GM12878 (cell line): ENCODE results near the gene KIFBP. TPM values are rescaled to one million over a fixed set of nuclear protein-coding genes. Genes with fewer than 3 reads are reported as not detected.

ENCODE experiments used
- ATF7 ChIP-seq: fragments of 450-650 bp; IDR thresholded peaks from 2 replicates; pipeline ENCODE4 v1.6.1; 2016; ENCODE audit warnings: low read depth, mild to moderate bottlenecking
- BCL11A ChIP-seq: IDR thresholded peaks from 2 replicates; pipeline ENCODE4 v1.6.1; 2011; ENCODE audit warnings: low read depth, low read length
- BHLHE40 ChIP-seq, 2 experiments: fragments of 450-650 bp in 1 of 2; IDR thresholded peaks; 2 replicates each; pipeline ENCODE4 v1.6.1; 2011 to 2017; ENCODE audit warnings: low read depth in 2 of 2, borderline replicate concordance in 1 of 2, improper control_type of control experiment in 1 of 2, low read length in 1 of 2, mild to moderate bottlenecking in 1 of 2
- CHD2 ChIP-seq: IDR thresholded peaks from 2 replicates; pipeline ENCODE4 v1.6.1; 2011; ENCODE audit warnings: low read depth, low read length, improper control_type of control experiment, borderline replicate concordance
- DPF2 ChIP-seq: fragments of 450-650 bp; IDR thresholded peaks from 2 replicates; pipeline ENCODE4 v1.6.1; 2017; ENCODE audit warnings: mild to moderate bottlenecking
- EED ChIP-seq: sonication (generic); IDR thresholded peaks from 2 replicates; pipeline ENCODE4 v1.6.1; 2016; ENCODE audit warnings: antibody characterized with exemption, low read depth
- EGR1 ChIP-seq, 2 experiments: IDR thresholded peaks; 1 replicate in 1 of 2; 2 replicates in 1 of 2; pipeline ENCODE4 v1.6.1; 2011 to 2012; ENCODE audit warnings: low read depth in 2 of 2, low read length in 2 of 2, borderline replicate concordance in 1 of 2, mild to moderate bottlenecking in 1 of 2, moderate library complexity in 1 of 2
- ETV6 ChIP-seq, 2 experiments: fragments of 450-650 bp in 1 of 2; IDR thresholded peaks in 1 of 2; conservative IDR thresholded peaks in 1 of 2; 2 replicates each; pipeline ENCODE4 v1.6.1; 2014; ENCODE audit warnings: antibody characterized with exemption in 1 of 2, borderline replicate concordance in 1 of 2, low read depth in 1 of 2, mild to moderate bottlenecking in 1 of 2, moderate library complexity in 1 of 2
- FOXK2 ChIP-seq: fragments of 450-650 bp; IDR thresholded peaks from 2 replicates; pipeline ENCODE4 v1.6.1; 2017; ENCODE audit warnings: mild to moderate bottlenecking, moderate library complexity
- GATAD2B ChIP-seq: fragments of 450-650 bp; conservative IDR thresholded peaks from 2 replicates; pipeline ENCODE4 v1.6.1; 2017; ENCODE audit warnings: low read depth, mild to moderate bottlenecking, moderate library complexity
- HCFC1 ChIP-seq: fragments of 150-350 bp; IDR thresholded peaks from 2 replicates; pipeline ENCODE4 v1.6.1; 2014; ENCODE audit warnings: low read length
- HDAC2 ChIP-seq: fragments of 200-600 bp; sonication (generic); IDR thresholded peaks from 2 replicates; pipeline ENCODE4 v1.6.1; 2017
- HDGF ChIP-seq: fragments of 450-650 bp; IDR thresholded peaks from 2 replicates; pipeline ENCODE4 v1.6.1; 2016; ENCODE audit warnings: antibody characterized with exemption
- HSF1 ChIP-seq: fragments of 150-350 bp; IDR thresholded peaks from 2 replicates; pipeline ENCODE4 v1.6.1; 2014; ENCODE audit warnings: mild to moderate bottlenecking, low read depth, low read length
- IKZF1 ChIP-seq: fragments of 450-650 bp; conservative IDR thresholded peaks from 2 replicates; pipeline ENCODE4 v1.6.1; 2017; ENCODE audit warnings: antibody characterized with exemption, mild to moderate bottlenecking
- IKZF2 ChIP-seq, 2 experiments: fragments of 450-650 bp; IDR thresholded peaks; 2 replicates each; pipeline ENCODE4 v1.6.1; 2017; ENCODE audit warnings: mild to moderate bottlenecking in 2 of 2, moderate library complexity in 2 of 2
- MEF2B ChIP-seq: fragments of 450-650 bp; IDR thresholded peaks from 2 replicates; pipeline ENCODE4 v1.6.1; 2018; ENCODE audit warnings: mild to moderate bottlenecking, moderate library complexity; ENCODE audit not compliant: partially characterized antibody, poor library complexity, severe bottlenecking
- MLLT1 ChIP-seq: fragments of 450-650 bp; IDR thresholded peaks from 2 replicates; pipeline ENCODE4 v1.6.1; 2016; ENCODE audit warnings: mild to moderate bottlenecking
- NFYB ChIP-seq: IDR thresholded peaks from 2 replicates; pipeline ENCODE4 v1.6.1; 2011; ENCODE audit warnings: low read depth, mild to moderate bottlenecking, low read length, improper control_type of control experiment, moderate library complexity; ENCODE audit not compliant: insufficient read depth
- PKNOX1 ChIP-seq: fragments of 450-650 bp; IDR thresholded peaks from 2 replicates; pipeline ENCODE4 v1.6.1; 2016; ENCODE audit warnings: mild to moderate bottlenecking
- POLR2AphosphoS5 ChIP-seq: IDR thresholded peaks from 2 replicates; pipeline ENCODE4 v1.6.1; 2011; ENCODE audit warnings: mild to moderate bottlenecking, low read length, inconsistent platforms
- RCOR1 ChIP-seq: conservative IDR thresholded peaks from 2 replicates; pipeline ENCODE4 v1.6.1; 2012; ENCODE audit warnings: low read depth, low read length, improper control_type of control experiment
- SP1 ChIP-seq: IDR thresholded peaks from one replicate; pipeline ENCODE4 v1.6.1; 2011; ENCODE audit warnings: low read depth, low read length
- SREBF1 ChIP-seq: IDR thresholded peaks from 2 replicates; pipeline ENCODE4 v1.6.1; 2012; ENCODE audit warnings: mild to moderate bottlenecking, low read length
- STAT3 ChIP-seq: IDR thresholded peaks from 2 replicates; pipeline ENCODE4 v1.6.1; 2011; ENCODE audit warnings: low read depth, low read length, improper control_type of control experiment
- TARDBP ChIP-seq: IDR thresholded peaks from 2 replicates; pipeline ENCODE4 v1.6.1; 2016; ENCODE audit warnings: borderline replicate concordance
- ZNF24 ChIP-seq: fragments of 450-650 bp; IDR thresholded peaks from 2 replicates; pipeline ENCODE4 v1.6.1; 2017; ENCODE audit warnings: antibody characterized with exemption, mild to moderate bottlenecking
- ZNF274 ChIP-seq: IDR thresholded peaks from one replicate; pipeline ENCODE4 v1.8.0; 2011; ENCODE audit not compliant: insufficient read length, insufficient read depth
- ZZZ3 ChIP-seq: IDR thresholded peaks from 2 replicates; pipeline ENCODE4 v1.6.1; 2011; ENCODE audit warnings: low read depth; ENCODE audit not compliant: control insufficient read depth, insufficient read length
- polyA plus RNA-seq, 11 experiments: library from polyadenylated mRNA; depleted of rRNA in 4 of 11; unstranded in 6 of 11; stranded (reverse) in 5 of 11; fragments of >200 nt; fragmentation: Nextera tagmentation in 4 of 11; fragmentation: Illumina TruSeq in 1 of 11; extraction: Ambion mirVana in 4 of 11; extraction: Trizol in 1 of 11; gene quantifications; 1 replicate in 1 of 11; 2 replicates in 10 of 11; pipeline versions ENCODE4 v1.2.1 to v1.2.3, GENCODE V29; 2011 to 2016; ENCODE audit warnings: inconsistent platforms in 2 of 11, missing spikeins in 2 of 11, low read depth in 1 of 11
- total RNA-seq, 4 experiments: library from RNA; depleted of rRNA in 3 of 4; stranded (reverse); fragments of >200 nt in 3 of 4; fragmentation: Illumina TruSeq in 1 of 4; extraction: Trizol in 1 of 4; gene quantifications; 2 replicates each; pipeline versions ENCODE4 v1.2.1 to v1.2.3, GENCODE V29; 2013 to 2021

The KIFBP gene
- total and polyA plus RNA-seq, 10 of the 15 experiments (the other 5 are each of a cell fraction or from before 2014, with no cell fraction given): 8.6 to 29.5 (median 18.7) TPM

GRCh38 chr10:69051710-69052487 lies 63.3 kb downstream of the KIFBP start (continued):
- TF ChIP-seq ETV6 (conservative IDR thresholded peaks at IDR 0.05 in 1 of 2, IDR thresholded peaks at IDR 0.05 in 1 of 2; ENCODE audit: borderline replicate concordance in 1 of 2, low read depth in 1 of 2): peak in 1 of 2 experiments; percentile 51; a peak in 1 of 4 replicates
- TF ChIP-seq POLR2AphosphoS5: peak; percentile 55; the same call in 1 of the 2 replicates
- no peak for TF ChIP-seq FOXK2
- TF ChIP-seq MEF2B: peak; percentile 9
- TF ChIP-seq GATAD2B: peak; percentile 82
- TF ChIP-seq TARDBP: no peak
- peak; percentile 61; the same call in 1 of the 2 replicates for TF ChIP-seq DPF2
- 0 out of 2 replicates have a peak, but pooled peaks have one; percentile 79 for TF ChIP-seq RCOR1
- 0 out of 2 replicates have a peak, but pooled peaks have one; percentile 10 for TF ChIP-seq PKNOX1
- no peak for TF ChIP-seq ZZZ3
- 0 out of 2 replicates have a peak, but pooled peaks have one; percentile 5 for TF ChIP-seq BCL11A
- TF ChIP-seq HCFC1: no peak
- peak in 1 of 2 experiments; percentile 47; a peak in 1 of 4 replicates for TF ChIP-seq BHLHE40 (IDR thresholded peaks at IDR 0.05; ENCODE audit: borderline replicate concordance in 1 of 2, low read depth in 2 of 2, low read length in 1 of 2)
- TF ChIP-seq IKZF1: peak; percentile 89
- TF ChIP-seq ZNF274: no peak
- TF ChIP-seq MLLT1: peak; percentile 70
- TF ChIP-seq NFYB: no peak
- 0 out of 3 replicates have a peak, but pooled peaks of 1 of the 2 experiments have one; percentile 3 for TF ChIP-seq EGR1 (IDR thresholded peaks at IDR 0.05; ENCODE audit: borderline replicate concordance in 1 of 2, low read depth in 2 of 2, low read length in 2 of 2)
- peak; percentile 65; the same call in 1 of the 2 replicates for TF ChIP-seq ZNF24
- peak; percentile 5; the same call in 1 of the 2 replicates for TF ChIP-seq ATF7
- TF ChIP-seq EED: peak; percentile 73
- no peak for TF ChIP-seq HDAC2
- no peak for TF ChIP-seq SREBF1
- peak; percentile 42; the same call in 1 of the 2 replicates for TF ChIP-seq CHD2
- TF ChIP-seq STAT3: peak; percentile 25; the same call in 1 of the 2 replicates
- peak; percentile 64 for TF ChIP-seq HDGF
- no peak for TF ChIP-seq HSF1
- TF ChIP-seq IKZF2 (IDR thresholded peaks at IDR 0.05): peak; percentile 64 to 76
- TF ChIP-seq SP1: peak; percentile 25
